Measurements from ENCODE around the gene DUSP22. TPM values are rescaled to one million over a fixed set of nuclear protein-coding genes. Genes with fewer than 3 reads are reported as not detected.

DUSP22 gene
- total and polyA plus RNA-seq, 2 experiments from 2014 or later = 12.8 to 36.8 TPM

GRCh38 chr6:349491-349921 is 57.2 kb downstream of the DUSP22 start:
- no peaks in the 10 kb centered on the region for H3F3A ChIP-seq (replicated peaks; ENCODE audit: low read depth)
- no peaks in the 10 kb centered on the region for H3K4me1 ChIP-seq (ENCODE audit: insufficient read depth)
- H3K4me3 ChIP-seq = no peak overlapping the region
- H3K27me3 ChIP-seq (ENCODE audit: insufficient read depth) = no peaks in the 10 kb centered on the region
- ATAC-seq = no peak
- TF ChIP-seq ZNF331 (CRISPR knock-in tag; IDR thresholded peaks at IDR 0.05; ENCODE audit: low read depth) (no peak), CTCF (conservative IDR thresholded peaks at IDR 0.05; ENCODE audit: low read depth in 2 of 2) (no peak), EZH2phosphoT487 (IDR thresholded peaks at IDR 0.05; ENCODE audit: unreplicated experiment) (no peak), POLR2AphosphoS5 (IDR thresholded peaks at IDR 0.05; ENCODE audit: low read depth) (no peak), REST (IDR thresholded peaks at IDR 0.05; ENCODE audit: unreplicated experiment) (no peak), ZNF114 (CRISPR knock-in tag; IDR thresholded peaks at IDR 0.05) (no peak), NANOG (IDR thresholded peaks at IDR 0.05; ENCODE audit: borderline replicate concordance) (no peak), EZH2 (IDR thresholded peaks at IDR 0.05; ENCODE audit: low read depth, unreplicated experiment) (no peak), CREB1 (CRISPR knock-in tag; IDR thresholded peaks at IDR 0.05; ENCODE audit: low read depth) (no peak), JUNB (IDR thresholded peaks at IDR 0.05; ENCODE audit: unreplicated experiment) (no peak), STAT1 (IDR thresholded peaks at IDR 0.05; ENCODE audit: unreplicated experiment) (no peak)
- TF ChIP-seq, protein P1, sequence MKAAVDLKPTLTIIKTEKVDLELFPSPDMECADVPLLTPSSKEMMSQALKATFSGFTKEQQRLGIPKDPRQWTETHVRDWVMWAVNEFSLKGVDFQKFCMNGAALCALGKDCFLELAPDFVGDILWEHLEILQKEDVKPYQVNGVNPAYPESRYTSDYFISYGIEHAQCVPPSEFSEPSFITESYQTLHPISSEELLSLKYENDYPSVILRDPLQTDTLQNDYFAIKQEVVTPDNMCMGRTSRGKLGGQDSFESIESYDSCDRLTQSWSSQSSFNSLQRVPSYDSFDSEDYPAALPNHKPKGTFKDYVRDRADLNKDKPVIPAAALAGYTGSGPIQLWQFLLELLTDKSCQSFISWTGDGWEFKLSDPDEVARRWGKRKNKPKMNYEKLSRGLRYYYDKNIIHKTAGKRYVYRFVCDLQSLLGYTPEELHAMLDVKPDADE (IDR thresholded peaks at IDR 0.05) = no peak
- TF ChIP-seq, protein P2, sequence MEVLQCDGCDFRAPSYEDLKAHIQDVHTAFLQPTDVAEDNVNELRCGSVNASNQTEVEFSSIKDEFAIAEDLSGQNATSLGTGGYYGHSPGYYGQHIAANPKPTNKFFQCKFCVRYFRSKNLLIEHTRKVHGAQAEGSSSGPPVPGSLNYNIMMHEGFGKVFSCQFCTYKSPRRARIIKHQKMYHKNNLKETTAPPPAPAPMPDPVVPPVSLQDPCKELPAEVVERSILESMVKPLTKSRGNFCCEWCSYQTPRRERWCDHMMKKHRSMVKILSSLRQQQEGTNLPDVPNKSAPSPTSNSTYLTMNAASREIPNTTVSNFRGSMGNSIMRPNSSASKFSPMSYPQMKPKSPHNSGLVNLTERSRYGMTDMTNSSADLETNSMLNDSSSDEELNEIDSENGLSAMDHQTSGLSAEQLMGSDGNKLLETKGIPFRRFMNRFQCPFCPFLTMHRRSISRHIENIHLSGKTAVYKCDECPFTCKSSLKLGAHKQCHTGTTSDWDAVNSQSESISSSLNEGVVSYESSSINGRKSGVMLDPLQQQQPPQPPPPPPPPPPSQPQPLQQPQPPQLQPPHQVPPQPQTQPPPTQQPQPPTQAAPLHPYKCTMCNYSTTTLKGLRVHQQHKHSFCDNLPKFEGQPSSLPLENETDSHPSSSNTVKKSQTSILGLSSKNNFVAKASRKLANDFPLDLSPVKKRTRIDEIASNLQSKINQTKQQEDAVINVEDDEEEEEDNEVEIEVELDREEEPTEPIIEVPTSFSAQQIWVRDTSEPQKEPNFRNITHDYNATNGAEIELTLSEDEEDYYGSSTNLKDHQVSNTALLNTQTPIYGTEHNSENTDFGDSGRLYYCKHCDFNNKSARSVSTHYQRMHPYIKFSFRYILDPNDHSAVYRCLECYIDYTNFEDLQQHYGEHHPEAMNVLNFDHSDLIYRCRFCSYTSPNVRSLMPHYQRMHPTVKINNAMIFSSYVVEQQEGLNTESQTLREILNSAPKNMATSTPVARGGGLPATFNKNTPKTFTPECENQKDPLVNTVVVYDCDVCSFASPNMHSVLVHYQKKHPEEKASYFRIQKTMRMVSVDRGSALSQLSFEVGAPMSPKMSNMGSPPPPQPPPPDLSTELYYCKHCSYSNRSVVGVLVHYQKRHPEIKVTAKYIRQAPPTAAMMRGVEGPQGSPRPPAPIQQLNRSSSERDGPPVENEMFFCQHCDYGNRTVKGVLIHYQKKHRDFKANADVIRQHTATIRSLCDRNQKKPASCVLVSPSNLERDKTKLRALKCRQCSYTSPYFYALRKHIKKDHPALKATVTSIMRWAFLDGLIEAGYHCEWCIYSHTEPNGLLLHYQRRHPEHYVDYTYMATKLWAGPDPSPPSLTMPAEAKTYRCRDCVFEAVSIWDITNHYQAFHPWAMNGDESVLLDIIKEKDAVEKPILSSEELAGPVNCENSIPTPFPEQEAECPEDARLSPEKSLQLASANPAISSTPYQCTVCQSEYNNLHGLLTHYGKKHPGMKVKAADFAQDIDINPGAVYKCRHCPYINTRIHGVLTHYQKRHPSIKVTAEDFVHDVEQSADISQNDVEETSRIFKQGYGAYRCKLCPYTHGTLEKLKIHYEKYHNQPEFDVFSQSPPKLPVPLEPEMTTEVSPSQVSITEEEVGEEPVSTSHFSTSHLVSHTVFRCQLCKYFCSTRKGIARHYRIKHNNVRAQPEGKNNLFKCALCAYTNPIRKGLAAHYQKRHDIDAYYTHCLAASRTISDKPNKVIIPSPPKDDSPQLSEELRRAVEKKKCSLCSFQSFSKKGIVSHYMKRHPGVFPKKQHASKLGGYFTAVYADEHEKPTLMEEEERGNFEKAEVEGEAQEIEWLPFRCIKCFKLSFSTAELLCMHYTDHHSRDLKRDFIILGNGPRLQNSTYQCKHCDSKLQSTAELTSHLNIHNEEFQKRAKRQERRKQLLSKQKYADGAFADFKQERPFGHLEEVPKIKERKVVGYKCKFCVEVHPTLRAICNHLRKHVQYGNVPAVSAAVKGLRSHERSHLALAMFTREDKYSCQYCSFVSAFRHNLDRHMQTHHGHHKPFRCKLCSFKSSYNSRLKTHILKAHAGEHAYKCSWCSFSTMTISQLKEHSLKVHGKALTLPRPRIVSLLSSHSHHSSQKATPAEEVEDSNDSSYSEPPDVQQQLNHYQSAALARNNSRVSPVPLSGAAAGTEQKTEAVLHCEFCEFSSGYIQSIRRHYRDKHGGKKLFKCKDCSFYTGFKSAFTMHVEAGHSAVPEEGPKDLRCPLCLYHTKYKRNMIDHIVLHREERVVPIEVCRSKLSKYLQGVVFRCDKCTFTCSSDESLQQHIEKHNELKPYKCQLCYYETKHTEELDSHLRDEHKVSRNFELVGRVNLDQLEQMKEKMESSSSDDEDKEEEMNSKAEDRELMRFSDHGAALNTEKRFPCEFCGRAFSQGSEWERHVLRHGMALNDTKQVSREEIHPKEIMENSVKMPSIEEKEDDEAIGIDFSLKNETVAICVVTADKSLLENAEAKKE (CRISPR knock-in tag; IDR thresholded peaks at IDR 0.05) = no peak
- peaks cover 37% of the 10 kb centered on the region for H3K36me3 Mint-ChIP-seq (ENCODE audit: low read depth)
- DNase-seq (ENCODE audit: low spot score) = no peak
- H3K4me3 Mint-ChIP-seq = no peak overlapping the region
- H4K20me1 ChIP-seq (replicated peaks; ENCODE audit: insufficient read depth) = peaks cover 7% of the 10 kb centered on the region
- 0 out of 2 replicates have a peak overlapping the region, but pooled peaks have one; percentile 12 for H3K27ac Mint-ChIP-seq
- peaks cover 100% of the 10 kb centered on the region for H3K9me3 Mint-ChIP-seq
- H3K4me2 ChIP-seq = no peak overlapping the region
- H2AFZ ChIP-seq = no peak overlapping the region
- H3K4me1 Mint-ChIP-seq = peaks cover 11% of the 10 kb centered on the region
- H3K27ac ChIP-seq (ENCODE audit: low read depth) = no peak overlapping the region
- H3K79me2 ChIP-seq (replicated peaks; ENCODE audit: insufficient read depth) = no peaks in the 10 kb centered on the region
- H3K36me3 ChIP-seq (ENCODE audit: insufficient read depth) = peaks cover 4% of the 10 kb centered on the region
- peaks cover 8% of the 10 kb centered on the region for H3K27me3 Mint-ChIP-seq (ENCODE audit: insufficient read depth, low read depth, poor library complexity)
- H3K9me2 ChIP-seq (ENCODE audit: insufficient read depth) = no peaks in the 10 kb centered on the region
